CD4-positive, alpha-beta T cell treated with Interleukin-4 for 1 hour (primary cell): Measurements from ENCODE around the gene SEMA3C.

Source experiments
- DNase-seq, 2 donors: peaks; one replicate each; pipeline ENCODE4 v3.0.0-alpha.2; 2020 to 2022

SEMA3C gene

GRCh38 chr7:80847895-80848294, 71.0 kb downstream of the SEMA3C start:
- DNase-seq = no peak

- no peak for DNase-seq
Observed at GRCh38 chr7:80847027-80847426, 71.8 kb downstream of the SEMA3C start.

DNA sequence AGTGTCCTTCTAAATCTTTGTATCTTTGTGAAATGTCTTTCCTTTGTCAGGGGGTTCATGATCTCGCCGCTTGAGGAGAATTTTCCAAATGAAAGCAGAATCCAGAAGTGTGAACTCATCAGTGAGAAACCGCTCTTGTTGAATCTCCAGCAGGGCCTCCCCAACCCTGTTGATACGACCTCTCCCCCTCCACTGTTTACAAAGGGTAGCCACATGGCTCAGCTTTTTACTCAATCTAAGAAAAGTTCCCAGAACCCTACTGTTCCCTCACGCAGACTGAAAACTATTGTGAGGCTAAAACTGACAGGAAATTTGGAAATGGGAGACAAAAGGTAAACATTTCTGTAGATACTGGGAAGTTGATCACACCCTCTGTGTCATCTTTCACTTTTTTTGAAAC, 73.9 kb downstream of the SEMA3C start:
- DNase-seq = no peak

DNA sequence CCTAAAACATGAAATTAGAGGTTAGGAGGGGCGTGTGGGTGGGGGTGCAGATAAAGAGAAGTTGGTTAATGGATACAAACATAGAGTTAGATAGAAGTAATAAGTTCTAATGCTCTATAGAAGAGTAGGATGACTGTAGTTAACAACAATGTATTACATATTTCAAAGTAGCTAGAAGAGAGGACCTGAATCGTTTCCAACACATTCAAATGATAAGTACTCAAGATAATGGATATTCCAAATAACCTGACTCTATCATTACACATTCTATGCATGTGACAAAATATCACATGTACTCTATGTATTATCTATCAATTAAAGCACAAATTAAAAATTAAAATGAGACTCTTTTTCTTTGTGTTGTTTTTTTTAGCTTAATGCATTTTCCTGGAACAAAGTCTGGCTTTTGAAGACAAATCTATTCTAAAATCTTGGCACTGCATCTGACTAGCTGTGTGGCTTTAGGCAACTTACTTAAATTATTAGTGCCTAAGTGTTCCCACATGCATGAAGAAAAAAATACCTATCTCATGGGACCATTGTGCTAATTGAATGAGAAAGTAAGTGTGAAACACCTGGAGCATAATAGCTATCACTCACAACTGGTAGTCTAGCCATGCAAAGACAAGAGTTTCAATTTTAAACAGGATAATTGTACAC, 75.7 kb downstream of the SEMA3C start:
- DNase-seq = no peak

DNA sequence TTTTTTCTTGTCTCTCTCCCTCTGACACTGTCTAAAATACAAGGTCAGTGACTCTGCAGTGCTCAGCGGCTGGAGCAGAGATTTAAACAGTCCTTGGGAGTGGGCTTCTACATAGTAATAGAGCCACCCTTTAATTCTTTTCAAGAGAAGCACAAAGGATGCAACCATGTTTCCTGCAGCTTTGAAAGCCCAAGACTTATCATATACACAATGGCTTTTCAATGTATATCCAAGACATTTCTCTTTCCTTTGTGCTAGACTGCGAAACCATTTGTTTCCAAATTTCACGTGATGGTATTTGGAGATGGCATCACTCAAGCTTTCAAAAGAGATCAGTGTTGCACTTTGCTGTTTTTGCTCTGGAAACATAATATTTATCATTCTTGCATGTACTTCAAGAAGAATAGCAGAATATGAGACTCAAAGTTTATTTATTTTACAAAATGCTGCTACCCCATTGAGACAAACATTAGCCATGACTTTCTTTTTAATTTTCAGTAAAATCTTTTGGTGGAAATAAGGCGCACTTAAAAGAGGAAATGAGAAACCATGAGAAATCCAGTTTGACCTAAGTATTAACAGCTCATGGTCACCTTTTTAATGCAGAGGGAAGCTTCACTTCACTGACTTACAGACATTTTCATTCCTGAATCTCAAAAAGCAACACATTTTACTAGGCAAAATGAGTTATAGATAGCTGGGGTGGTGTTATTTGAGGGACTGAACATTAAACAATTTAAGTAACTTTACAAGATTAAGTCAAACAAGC, 76.6 kb downstream of the SEMA3C start:
- no peak for DNase-seq

DNA sequence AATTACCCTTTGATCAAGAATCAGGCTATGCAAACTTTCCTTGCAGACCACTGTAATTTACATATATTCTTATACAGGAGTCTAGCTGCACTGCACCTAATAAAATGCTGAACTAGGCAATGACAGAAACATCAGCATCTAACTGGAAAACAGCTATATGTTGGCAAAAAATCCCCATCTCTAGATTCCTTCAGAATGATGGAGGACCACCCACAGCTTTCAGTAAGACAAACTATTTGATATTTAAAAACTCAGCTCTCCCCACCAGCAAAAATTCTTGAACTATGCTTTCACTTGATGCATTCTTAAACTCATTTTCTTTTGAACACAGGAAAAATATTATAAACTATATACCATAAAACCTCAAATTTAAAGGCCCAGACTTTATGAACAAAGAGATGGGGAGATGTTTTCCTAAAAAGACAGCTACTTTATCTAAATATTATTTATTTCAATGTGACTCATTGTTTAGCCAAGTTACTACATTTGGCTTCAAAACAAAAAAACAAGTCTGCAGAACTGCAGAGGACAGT, 77.4 kb downstream of the SEMA3C start:
- DNase-seq = no peak

DNA sequence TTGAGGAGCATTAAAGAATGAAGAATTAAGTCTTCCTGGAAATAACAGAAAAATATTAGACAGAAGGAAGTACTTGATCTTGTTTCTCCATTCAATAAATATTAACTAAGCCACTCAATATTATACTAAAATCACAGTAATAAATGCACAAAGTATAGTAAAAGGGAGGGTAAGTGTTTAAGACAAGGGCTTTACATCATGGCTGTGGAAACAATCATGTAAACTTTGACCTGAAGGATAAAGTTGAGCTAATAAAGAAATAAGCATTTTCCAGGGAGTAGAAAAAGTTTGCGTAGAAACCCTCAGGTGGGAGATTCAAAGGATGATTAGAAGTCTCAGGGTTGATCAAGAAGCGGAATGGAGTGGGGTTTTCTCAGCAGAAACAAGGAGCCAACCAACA, 78.2 kb downstream of the SEMA3C start:
- no peak for DNase-seq

DNA sequence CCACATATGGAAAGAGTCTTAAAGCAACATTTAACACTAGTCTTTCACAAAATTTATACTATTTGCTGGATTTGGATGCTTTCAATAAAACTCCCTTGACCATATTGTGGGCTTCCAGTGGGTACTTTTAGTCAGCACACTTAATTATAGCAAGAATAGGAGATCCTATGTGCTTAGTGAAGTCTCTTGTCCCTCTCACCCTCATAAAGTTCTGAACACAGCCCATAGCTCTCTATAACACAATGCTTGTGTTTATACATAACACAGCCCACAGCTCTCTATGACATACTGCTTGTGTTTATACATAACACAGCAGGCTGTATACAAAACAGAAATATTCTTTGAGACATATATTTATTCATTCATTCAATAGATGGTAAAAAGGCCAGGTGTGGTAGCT, 79.0 kb downstream of the SEMA3C start:
- DNase-seq = no peak

DNA sequence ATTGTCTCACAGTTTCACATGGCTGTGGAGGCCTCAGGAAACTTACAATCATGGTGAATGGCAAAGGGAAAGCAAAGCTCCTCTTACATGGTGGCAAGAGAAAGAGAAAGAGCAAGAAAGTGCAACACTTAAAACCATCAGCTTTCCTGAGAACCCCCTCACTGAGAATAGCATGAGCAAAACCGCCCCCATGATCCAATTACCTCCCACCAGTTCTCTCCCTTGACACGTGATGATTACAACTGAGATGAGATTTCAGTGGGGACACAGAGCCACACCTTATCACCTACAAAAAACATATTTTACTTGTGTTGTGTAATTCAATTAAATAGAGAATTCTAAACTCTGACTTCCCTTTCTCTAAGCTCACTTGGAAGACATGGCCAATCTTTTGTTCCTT, 80.2 kb downstream of the SEMA3C start:
- DNase-seq = no peak

GRCh38 chr7:80837345-80837744, 81.5 kb downstream of the SEMA3C start:
- no peak for DNase-seq

DNA sequence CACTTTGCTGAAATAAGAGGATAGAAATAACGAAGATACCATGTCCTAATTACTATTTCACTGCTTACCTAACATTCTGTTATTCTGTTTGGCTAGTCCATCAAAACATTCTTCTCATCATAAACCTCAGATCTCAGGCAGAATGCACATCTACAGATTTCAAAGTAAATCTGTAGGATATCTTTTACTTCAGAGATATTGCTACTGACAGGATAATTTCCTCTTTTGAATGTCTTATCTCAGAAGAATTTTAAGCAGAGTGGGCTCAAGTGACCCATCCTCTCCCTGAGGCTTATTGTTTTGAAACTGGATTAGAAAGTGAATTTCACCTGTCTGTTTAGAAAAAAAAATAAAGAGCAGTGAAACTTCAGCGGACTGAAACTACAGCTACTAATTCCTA, 83.6 kb downstream of the SEMA3C start:
- DNase-seq = no peak

DNA sequence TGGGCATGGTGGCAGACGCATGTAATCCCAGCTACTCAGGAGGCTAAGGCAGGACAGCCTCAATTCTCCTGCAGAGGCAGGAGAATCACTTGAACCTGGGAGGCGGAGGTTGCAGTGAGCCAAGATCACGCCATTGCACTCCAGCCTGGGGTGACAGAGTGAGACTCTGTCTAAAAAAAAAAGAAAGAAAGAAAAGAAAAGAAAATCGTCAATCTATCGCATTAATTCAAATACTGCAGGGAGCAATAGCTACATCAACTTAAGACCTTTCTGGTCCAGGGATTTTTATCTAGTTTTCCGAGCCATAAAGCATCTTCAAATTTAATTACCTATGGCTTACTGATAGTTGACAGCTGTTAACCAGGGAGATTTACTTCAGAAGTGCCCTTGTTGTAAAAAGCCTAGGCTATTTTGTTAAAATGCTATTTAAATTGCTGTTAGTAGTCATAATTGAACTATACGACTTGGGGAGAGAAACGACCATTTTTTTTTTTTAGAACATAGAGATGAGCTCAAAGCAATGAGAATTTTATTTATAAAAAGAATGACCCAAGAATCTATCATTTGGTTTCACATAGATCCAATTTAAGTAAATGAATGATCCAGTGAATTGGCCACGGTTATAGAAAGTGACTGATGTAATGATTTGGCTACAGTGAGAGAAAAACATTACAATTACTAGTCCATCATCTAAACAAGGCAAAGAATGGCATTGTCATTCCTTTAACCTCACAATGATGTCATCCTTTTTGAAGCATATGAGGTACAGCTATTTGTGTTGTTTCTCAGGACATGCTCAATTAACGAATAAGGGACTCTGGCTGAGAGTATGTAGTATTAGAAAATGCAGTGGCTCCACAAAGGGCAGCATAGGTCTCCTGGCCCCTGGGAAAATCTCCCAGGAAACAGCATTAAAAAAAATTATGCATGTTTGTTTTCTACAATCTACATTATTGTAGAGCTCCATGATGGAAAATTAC, 85.3 kb downstream of the SEMA3C start:
- DNase-seq = no peak

- no peak for DNase-seq
Observed at GRCh38 chr7:80832006-80832405, 86.8 kb downstream of the SEMA3C start.

DNA sequence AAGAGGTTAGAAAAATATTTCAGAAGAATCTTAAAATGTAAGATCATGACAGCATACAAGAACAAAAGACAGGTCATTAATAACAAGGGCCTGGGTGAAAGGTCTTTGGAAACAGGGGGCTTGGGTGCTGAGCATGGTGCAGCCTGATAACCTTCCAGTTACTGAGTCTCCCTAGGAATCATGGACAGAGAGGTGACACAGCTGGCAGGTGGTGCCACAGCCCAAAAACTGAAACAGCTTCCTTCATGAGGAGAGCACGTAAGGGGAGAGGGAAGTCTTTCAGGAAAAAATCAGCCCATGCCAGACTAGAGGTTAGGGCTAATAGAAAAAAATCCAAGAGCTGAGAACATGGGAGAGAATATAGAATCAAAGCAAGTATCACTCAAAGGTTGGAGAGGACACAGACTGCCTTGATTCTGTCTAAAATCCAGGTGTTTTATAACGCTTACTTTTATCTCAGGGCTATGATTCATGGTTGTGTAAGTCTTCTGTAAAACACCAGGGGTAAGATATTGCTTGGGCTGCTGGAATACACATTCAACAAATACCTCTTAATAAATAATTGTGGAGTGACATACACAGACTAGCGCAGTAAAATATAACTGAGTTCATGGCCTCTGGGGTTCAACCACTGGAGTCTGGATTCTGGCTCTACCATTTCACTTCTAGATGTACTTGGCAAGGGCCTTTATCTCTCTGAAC, 88.1 kb downstream of the SEMA3C start:
- DNase-seq = no peak

GRCh38 chr7:80830010-80830409, 88.8 kb downstream of the SEMA3C start:
- peak in 1 of 2 donors; percentile 9 for DNase-seq

DNA sequence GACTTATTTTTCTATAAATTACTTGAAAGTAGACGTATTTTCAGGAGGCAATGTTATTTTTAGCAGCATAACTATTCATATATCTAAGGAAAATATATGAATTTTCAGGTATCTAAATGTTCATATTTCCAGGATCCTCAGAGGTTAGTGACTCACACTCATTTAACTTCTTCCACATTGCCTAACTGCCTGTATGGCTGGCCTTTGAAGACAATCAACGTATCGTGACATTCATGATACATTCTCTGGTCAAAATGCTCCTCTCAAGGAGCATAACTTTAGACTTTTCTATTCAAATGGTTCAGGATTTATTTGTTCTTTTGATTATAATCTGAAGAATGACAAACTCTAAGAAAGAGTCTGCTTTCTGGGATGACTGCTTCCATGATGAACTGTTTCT, 89.3 kb downstream of the SEMA3C start:
- no peak for DNase-seq

DNA sequence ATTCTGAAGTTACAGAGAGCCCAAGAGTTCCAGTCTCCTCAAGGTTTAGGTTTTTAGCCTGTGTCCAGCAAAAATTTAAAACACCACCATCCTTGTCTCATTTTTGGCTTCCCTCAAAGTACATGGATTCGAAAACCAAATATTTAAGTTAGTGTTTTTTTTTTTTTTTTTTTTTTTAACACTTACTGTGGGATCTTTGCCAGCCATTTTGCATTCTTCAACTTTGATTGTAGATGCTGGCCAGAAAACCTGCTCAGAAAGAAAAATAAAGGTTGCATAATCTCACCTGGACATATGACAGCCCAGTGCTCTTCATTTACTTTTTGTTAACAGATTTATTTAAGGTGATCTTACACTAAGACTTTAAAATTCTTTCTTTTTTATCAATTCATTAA, 91.6 kb downstream of the SEMA3C start:
- DNase-seq = no peak

- no peak for DNase-seq
Observed at GRCh38 chr7:80826520-80827238, 92.2 kb downstream of the SEMA3C start.

DNA sequence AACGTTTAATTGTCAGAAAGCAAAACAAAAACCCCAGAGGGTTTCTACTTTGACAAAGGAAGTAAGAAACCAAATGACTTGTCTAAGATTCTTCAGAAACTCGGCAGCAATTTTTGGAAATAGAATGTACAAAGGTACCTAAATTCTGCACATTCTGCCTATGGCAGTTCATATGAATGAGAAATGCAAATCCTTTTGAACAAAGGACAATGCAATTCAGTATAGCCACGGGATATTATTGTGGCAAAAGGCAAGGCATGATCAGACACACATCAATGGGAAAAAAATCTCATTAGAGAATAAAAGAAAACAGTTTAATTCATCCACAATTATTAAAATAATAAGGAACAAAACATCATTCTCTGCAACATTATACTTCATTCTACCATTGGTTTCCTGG, 93.4 kb downstream of the SEMA3C start:
- DNase-seq = no peak

DNA sequence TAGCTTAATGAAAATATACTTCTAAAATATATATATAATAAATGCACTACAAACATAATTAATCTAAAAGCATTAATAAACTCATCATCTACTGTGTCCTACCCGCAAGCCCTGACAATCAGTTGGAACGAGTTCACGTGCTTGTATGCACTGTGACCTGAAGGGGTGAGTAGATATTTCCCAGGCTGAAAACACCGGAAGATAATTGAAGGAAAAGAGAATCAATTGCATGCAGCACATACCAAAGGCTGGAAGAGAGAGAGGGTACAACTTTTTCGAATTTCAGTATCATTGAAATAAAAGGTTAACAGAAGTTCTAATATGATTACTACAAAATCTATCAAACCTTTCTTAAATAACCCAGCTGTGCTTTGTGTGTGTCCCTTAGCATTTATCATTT, 94.6 kb downstream of the SEMA3C start:
- no peak for DNase-seq

DNA sequence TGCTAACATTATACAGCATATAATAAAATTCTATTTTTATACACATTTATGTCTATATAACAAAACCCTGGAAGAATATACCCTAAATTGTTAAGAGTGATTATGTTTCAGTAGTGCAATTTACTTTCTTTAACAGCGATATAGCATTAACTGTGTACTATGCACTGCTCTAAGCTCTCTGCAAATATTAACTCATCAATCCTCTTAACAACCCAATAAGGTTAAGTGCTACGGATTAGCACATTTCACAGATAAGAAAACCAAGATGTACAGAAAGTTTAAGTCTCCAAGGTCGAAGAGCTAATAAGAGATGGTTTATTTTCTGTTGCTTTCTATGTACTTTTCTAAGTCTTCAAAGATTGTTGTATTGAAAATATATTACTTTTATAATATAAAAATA, 95.8 kb downstream of the SEMA3C start:
- DNase-seq = no peak

DNA sequence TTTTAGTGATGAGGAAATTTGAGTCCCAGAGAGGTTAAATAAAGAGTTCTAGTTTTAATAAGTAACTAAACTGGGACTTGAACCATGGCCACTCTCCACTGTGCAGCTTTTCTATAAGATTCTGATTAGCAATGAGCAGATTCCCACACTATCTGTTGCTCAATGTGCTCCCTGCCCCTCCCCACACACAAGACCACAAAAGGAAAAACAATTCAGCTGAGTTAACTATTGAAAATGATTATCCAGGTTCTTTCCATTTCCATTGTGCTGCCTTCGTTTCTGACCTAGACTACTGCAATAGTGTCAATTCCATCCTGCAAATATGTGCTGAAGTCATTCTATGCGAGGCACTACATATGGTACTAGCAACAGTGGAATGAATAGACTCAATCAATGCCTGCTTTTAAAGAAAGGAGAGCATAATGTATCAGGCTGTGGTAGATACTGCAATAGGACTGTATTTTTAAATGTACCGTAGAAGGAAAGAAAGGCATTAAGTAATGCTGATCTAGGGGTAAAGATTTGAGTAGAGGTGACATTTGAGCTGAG, 97.0 kb downstream of the SEMA3C start:
- DNase-seq = no peak
